Fibroblast of lung (primary cell): ENCODE data around the gene OR2M3.

ENCODE experiments used
- CTCF ChIP-seq, 2 donors: IDR thresholded peaks in 1 of 2; conservative IDR thresholded peaks in 1 of 2; 1 replicate in 1 of 2; 2 replicates in 1 of 2; pipeline ENCODE4 v1.5.1; 2011 to 2012; ENCODE audit warnings: low read length in 2 of 2, control low read depth in 1 of 2, inconsistent platforms in 1 of 2, low read depth in 1 of 2, mild to moderate bottlenecking in 1 of 2
- EZH2 ChIP-seq: IDR thresholded peaks from 2 replicates; pipeline ENCODE4 v1.5.1; 2012; ENCODE audit warnings: low read length, control low read depth, mild to moderate bottlenecking; ENCODE audit errors: missing control alignments

- TF ChIP-seq EZH2 (no peak), CTCF (conservative IDR thresholded peaks at IDR 0.05 in 1 of 2, IDR thresholded peaks at IDR 0.05 in 1 of 2; ENCODE audit: low read depth in 1 of 2, low read length in 2 of 2) (no peak)
Observed at GRCh38 chr1:248174521-248174920, 22.5 kb upstream of the OR2M3 start, which contains the start of gene OR2M2.
